Caco-2 (cell line): ENCODE data around the gene TYK2. TPM values are rescaled to one million over a fixed set of nuclear protein-coding genes. Genes with fewer than 3 reads are reported as not detected.
A peak's percentile ranks its signal among the peaks of the same experiment; 100 is the strongest.

Experiments used
- BruUV-seq: library from RNA; stranded (reverse); fragments of 400-500 nt; replicated peaks from 2 replicates; lab custom pipeline; 2021; lab: Mats Ljungman, UMichigan
- CTCF ChIA-PET: fragments of 300-600 bp; sonication (Branson Sonifier 250); formaldehyde crosslinking; loops from one replicate; lab custom pipeline; 2022; ENCODE audit warnings: antibody characterized with exemption; lab: Charles Lee
- POLR2A ChIA-PET: fragments of 300-600 bp; sonication (Branson Sonifier 250); formaldehyde crosslinking; loops from one replicate; lab custom pipeline; 2022; ENCODE audit warnings: antibody characterized with exemption; lab: Charles Lee
- DNase-seq, 2 experiments: peaks; one replicate each; pipeline versions ENCODE4 v3.0.0 to v3.0.0-alpha.2; 2020 to 2022
- H3K27me3 ChIP-seq: replicated peaks from 2 replicates; pipeline ENCODE4 v1.6.0; 2011; ENCODE audit warnings: low read length; ENCODE audit not compliant: control insufficient read depth, insufficient read depth
- H3K36me3 ChIP-seq: 2 replicates; pipeline ENCODE4 v1.5.1; 2011; ENCODE audit warnings: low read length; ENCODE audit not compliant: control insufficient read depth, insufficient read depth
- H3K4me1 ChIP-seq: fragments of 250-450 bp; sonication (Bioruptor Pico); 2 replicates; pipeline ENCODE4 v1.5.1; 2020; ENCODE audit warnings: mild to moderate bottlenecking
- H3K4me3 ChIP-seq: 2 replicates; pipeline ENCODE4 v1.5.1; 2011; ENCODE audit warnings: low read depth, mild to moderate bottlenecking, control low read depth, low read length
- H3K9me3 ChIP-seq: fragments of 250-450 bp; sonication (Bioruptor Pico); 2 replicates; pipeline ENCODE4 v1.5.1; 2020; ENCODE audit warnings: mild to moderate bottlenecking, moderate library complexity
- H3K27ac Mint-ChIP-seq: one replicate; pipeline ENCODE4 v1.8.0; 2022; ENCODE audit warnings: mixed read lengths; ENCODE audit not compliant: unreplicated experiment
- H3K27me3 Mint-ChIP-seq: one replicate; pipeline ENCODE4 v1.8.0; 2022; ENCODE audit warnings: mixed read lengths; ENCODE audit not compliant: insufficient read depth, unreplicated experiment
- H3K36me3 Mint-ChIP-seq: one replicate; pipeline ENCODE4 v1.8.0; 2022; ENCODE audit warnings: mild to moderate bottlenecking, mixed read lengths; ENCODE audit not compliant: insufficient read depth, unreplicated experiment
- H3K4me1 Mint-ChIP-seq: one replicate; pipeline ENCODE4 v1.8.0; 2022; ENCODE audit warnings: low read depth, mixed read lengths; ENCODE audit not compliant: unreplicated experiment
- H3K4me3 Mint-ChIP-seq: one replicate; pipeline ENCODE4 v1.8.0; 2022; ENCODE audit warnings: mild to moderate bottlenecking, moderate library complexity, mixed read lengths; ENCODE audit not compliant: unreplicated experiment
- H3K9me3 Mint-ChIP-seq: one replicate; pipeline ENCODE4 v1.8.0; 2022; ENCODE audit warnings: mixed read lengths; ENCODE audit not compliant: unreplicated experiment
- CTCF ChIP-seq, 2 experiments: fragments of 200-600 bp in 1 of 2; IDR thresholded peaks; 1 replicate in 1 of 2; 2 replicates in 1 of 2; pipeline versions ENCODE4 v1.5.1 to v1.8.0; 2011 to 2022; ENCODE audit warnings: antibody characterized with exemption in 1 of 2, control low read depth in 1 of 2, inconsistent platforms in 1 of 2, low read depth in 1 of 2, low read length in 1 of 2, mild to moderate bottlenecking in 1 of 2, moderate library complexity in 1 of 2; ENCODE audit not compliant: insufficient read depth in 1 of 2, severe bottlenecking in 1 of 2, unreplicated experiment in 1 of 2
- intact Hi-C: fragments of 100-400 bp; cut with micrococcal nuclease; formaldehyde crosslinking; loops from one replicate; pipeline ENCODE4 v1.10.0; 2022; ENCODE audit not compliant: unreplicated experiment
- total RNA-seq: library from RNA; stranded (reverse); gene quantifications from 2 replicates; pipeline ENCODE4 v1.2.3, GENCODE V29; 2022

Gene TYK2
- total RNA-seq, 1 experiment from 2014 or later = 134 TPM

GRCh38 chr19:10317857-10318462 is 62.4 kb downstream of the TYK2 start:
- H3K4me1 Mint-ChIP-seq = peaks cover 17% of the 10 kb centered on the region
- Histone ChIP-seq H3K4me3 (no peak overlapping the region), H3K9me3 (no peaks in the 10 kb centered on the region), H3K36me3 (no peaks in the 10 kb centered on the region; the same call in none of the 2 replicates), H3K27me3 (no peaks in the 10 kb centered on the region), H3K4me1 (peaks cover 12% of the 10 kb centered on the region; the same call in 1 of the 2 replicates)
- intact Hi-C loops = no loop called here
- CTCF ChIA-PET = no interaction called here
- no peaks in the 10 kb centered on the region for H3K27me3 Mint-ChIP-seq
- BruUV-seq = no TSS peak
- H3K4me3 Mint-ChIP-seq = no peak overlapping the region
- no peak overlapping the region for H3K27ac Mint-ChIP-seq
- H3K9me3 Mint-ChIP-seq = no peaks in the 10 kb centered on the region
- POLR2A ChIA-PET = no interaction called here
- peaks cover 60% of the 10 kb centered on the region for H3K36me3 Mint-ChIP-seq
- no peak for TF ChIP-seq CTCF (IDR thresholded peaks at IDR 0.05; ENCODE audit: insufficient read depth in 1 of 2, low read depth in 1 of 2, low read length in 1 of 2, severe bottlenecking in 1 of 2, unreplicated experiment in 1 of 2)
- no peak for DNase-seq

- TF ChIP-seq CTCF (IDR thresholded peaks at IDR 0.05; ENCODE audit: insufficient read depth in 1 of 2, low read depth in 1 of 2, low read length in 1 of 2, severe bottlenecking in 1 of 2, unreplicated experiment in 1 of 2) = no peak
- Mint-ChIP-seq H3K9me3 (no peaks in the 10 kb centered on the region), H3K27ac (peak overlapping the region; percentile 91), H3K4me1 (peaks cover 17% of the 10 kb centered on the region), H3K4me3 (no peak overlapping the region), H3K36me3 (peaks cover 55% of the 10 kb centered on the region), H3K27me3 (no peaks in the 10 kb centered on the region)
- intact Hi-C loops = no loop called here
- Histone ChIP-seq H3K4me3 (no peak overlapping the region), H3K27me3 (no peaks in the 10 kb centered on the region), H3K4me1 (peaks cover 12% of the 10 kb centered on the region; the same call in 1 of the 2 replicates), H3K36me3 (no peaks in the 10 kb centered on the region; the same call in none of the 2 replicates), H3K9me3 (no peaks in the 10 kb centered on the region)
- ChIA-PET CTCF (interaction anchor here (0.6 to 2.3 kb wide), 2 partner anchors 58 to 471 kb away, joined by 6 to 13 read pairs; no protein-coding TSS in a partner anchor), POLR2A (no interaction called here)
- no peak for DNase-seq
- BruUV-seq = no TSS peak
Observed at GRCh38 chr19:10317045-10317856, 63.1 kb downstream of the TYK2 start.

GRCh38 chr19:10316229-10317044 is 63.9 kb downstream of the TYK2 start:
- TSS peak; percentile 12 for BruUV-seq
- intact Hi-C loops = no loop called here
- Mint-ChIP-seq H3K27me3 (no peaks in the 10 kb centered on the region), H3K9me3 (no peaks in the 10 kb centered on the region), H3K27ac (peak overlapping the region; percentile 91), H3K4me3 (peak overlapping the region; percentile 99), H3K4me1 (peaks cover 17% of the 10 kb centered on the region), H3K36me3 (peaks cover 48% of the 10 kb centered on the region)
- CTCF ChIA-PET = interaction anchor here (0.9 to 2.3 kb wide), 2 partner anchors 25 to 58 kb away, joined by 3 to 6 read pairs; no protein-coding TSS in a partner anchor
- Histone ChIP-seq H3K36me3 (no peaks in the 10 kb centered on the region; the same call in 1 of the 2 replicates), H3K4me1 (peaks cover 12% of the 10 kb centered on the region; the same call in 1 of the 2 replicates), H3K4me3 (no peak overlapping the region; the same call in 1 of the 2 replicates), H3K27me3 (no peaks in the 10 kb centered on the region), H3K9me3 (no peaks in the 10 kb centered on the region)
- no peak for TF ChIP-seq CTCF (IDR thresholded peaks at IDR 0.05; ENCODE audit: insufficient read depth in 1 of 2, low read depth in 1 of 2, low read length in 1 of 2, severe bottlenecking in 1 of 2, unreplicated experiment in 1 of 2)
- POLR2A ChIA-PET = no interaction called here
- peak in 1 of 2 experiments; percentile 19 for DNase-seq
